22Rv1 (cell line): ENCODE results near the gene FAM107B.

Experiments
- H3K27ac ChIP-seq: fragments of 450-650 bp; 2 replicates; pipeline ENCODE4 v1.5.1; 2017
- ZFX ChIP-seq: fragments of 450-650 bp; IDR thresholded peaks from 2 replicates; pipeline ENCODE4 v1.6.1; 2017; ENCODE audit warnings: antibody characterized with exemption, borderline replicate concordance
- TF ChIP-seq, protein P1 (sequence below): fragments of 450-650 bp; IDR thresholded peaks from 2 replicates; pipeline ENCODE4 v1.5.1; 2017; ENCODE audit warnings: mild to moderate bottlenecking

The FAM107B gene

DNA sequence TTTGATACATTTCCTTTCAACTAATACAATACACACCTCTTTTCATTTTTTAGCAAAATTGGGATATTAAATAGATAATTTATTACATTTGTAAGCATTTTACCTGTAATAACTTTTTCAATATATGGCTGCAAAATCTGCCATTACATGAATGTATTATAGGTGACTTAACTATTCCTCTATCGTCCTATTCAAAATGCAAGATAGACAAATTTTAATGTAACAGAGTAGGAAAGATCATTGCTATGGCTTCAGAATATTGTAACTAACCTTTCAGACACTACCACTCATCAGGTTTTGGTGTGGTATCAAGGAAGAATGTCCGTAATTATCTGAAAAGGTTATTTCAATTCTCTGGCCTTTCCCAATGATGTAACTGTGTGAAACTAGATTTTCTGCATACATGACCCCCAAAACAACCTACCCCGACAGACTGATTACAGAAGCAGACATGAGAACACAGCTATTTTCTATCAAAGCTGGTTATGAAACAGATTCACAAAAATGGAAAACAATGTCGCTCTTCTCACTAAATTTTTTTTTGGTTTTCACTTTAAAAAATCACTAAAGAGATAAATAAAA lies 211.2 kb downstream of the FAM107B start:
- no peak overlapping the region for H3K27ac ChIP-seq
- TF ChIP-seq, protein P1, sequence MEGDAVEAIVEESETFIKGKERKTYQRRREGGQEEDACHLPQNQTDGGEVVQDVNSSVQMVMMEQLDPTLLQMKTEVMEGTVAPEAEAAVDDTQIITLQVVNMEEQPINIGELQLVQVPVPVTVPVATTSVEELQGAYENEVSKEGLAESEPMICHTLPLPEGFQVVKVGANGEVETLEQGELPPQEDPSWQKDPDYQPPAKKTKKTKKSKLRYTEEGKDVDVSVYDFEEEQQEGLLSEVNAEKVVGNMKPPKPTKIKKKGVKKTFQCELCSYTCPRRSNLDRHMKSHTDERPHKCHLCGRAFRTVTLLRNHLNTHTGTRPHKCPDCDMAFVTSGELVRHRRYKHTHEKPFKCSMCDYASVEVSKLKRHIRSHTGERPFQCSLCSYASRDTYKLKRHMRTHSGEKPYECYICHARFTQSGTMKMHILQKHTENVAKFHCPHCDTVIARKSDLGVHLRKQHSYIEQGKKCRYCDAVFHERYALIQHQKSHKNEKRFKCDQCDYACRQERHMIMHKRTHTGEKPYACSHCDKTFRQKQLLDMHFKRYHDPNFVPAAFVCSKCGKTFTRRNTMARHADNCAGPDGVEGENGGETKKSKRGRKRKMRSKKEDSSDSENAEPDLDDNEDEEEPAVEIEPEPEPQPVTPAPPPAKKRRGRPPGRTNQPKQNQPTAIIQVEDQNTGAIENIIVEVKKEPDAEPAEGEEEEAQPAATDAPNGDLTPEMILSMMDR: no peak
- TF ChIP-seq ZFX: no peak

DNA sequence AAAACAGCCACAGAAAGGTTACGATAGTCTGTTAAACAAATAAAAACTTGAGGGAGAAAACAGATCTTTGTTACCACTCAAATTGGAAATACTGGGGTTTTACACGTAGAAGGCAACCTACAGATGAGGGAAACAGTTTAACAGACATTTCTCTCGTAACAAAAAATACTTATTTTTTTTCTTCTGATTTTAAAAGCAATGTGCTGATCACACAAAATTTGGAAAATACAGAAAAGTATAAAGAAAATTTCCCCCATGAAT lies 211.7 kb downstream of the FAM107B start:
- no peak overlapping the region for H3K27ac ChIP-seq
- TF ChIP-seq, protein P1: no peak
- no peak for TF ChIP-seq ZFX

DNA sequence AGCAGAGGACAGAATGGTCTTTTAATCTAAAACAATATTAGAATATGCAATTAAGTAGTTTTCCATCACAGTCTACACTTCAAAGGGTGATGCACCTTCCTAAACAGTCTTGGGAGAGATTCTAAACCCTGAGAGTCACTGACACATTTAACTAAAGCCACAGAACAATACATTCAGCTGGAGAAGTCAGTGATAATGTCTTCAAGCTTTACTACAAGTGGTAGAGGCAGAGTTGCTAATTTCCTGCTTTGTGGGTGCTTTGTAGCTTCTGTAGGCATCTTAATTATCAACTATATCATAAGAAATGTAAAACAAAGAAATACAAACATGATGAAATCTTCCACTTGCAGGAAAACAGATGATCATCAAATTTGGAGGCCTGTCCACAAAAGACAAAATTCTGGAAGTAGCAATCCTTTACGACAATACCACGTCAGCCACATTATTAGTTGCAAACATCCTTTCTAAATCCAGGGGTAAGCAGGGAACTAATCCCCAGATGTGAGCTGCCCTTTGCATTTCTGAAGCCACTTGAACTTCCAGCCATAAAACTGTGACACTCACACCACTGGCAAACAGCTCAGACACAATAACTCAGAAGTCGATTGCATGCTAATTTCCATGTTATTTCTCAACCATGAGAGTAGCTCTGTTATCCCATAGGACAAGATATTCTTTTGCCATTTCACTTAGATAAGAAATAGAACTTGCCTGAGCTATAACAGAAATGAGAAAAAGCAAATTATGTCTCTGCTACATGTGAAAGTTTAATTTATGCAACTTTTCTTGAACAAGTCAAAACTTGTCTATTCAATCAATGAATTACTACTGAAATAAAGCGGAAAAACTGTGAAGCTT lies 212.2 kb downstream of the FAM107B start:
- H3K27ac ChIP-seq: no peak overlapping the region
- no peak for TF ChIP-seq ZFX
- TF ChIP-seq, protein P1: no peak

DNA sequence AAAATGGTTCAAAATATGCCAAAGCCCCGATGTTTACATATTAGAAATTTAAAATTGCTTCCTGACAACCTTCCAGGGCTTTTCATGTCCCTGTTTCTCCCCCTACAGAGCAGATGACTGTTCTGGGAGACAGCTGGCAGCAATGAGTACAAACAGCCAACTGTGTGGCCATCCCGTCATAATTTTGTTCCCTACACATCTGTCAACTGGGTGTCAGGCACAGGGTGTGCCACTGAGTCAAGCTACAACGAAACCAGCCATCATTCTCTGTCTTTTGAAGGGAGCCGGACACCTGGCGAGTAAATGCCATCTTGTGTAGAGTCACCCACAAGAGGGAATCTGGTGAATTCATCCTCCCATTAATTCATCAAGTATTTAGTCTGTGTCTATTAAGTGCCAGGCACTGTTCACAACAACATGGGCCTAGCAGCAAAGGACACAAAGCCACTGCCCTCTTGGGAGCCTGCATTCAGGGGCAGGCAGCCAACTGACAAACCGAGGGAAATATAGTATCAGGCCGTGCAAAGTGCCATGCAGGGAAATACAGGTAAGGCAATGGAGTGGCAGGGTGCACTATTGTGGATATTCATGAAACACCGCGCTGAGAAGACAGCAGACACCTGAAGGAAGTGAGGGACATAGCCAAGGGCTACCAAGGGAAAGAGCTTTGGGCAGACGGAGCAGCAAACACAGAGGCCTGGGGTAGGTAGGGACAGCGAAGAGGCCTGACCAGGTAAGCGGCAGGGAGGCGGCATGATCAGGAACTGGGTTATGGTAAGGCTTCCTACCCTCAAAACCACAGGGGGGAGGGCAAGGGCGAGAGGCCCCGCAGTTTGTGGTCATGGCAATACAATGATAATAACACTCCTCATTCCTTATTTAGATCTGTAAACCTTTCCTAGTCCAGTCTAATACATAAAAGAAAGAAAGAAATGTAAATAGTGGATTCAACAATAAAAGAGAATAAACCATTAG lies 213.6 kb downstream of the FAM107B start:
- TF ChIP-seq, protein P1: no peak
- TF ChIP-seq ZFX: no peak

DNA sequence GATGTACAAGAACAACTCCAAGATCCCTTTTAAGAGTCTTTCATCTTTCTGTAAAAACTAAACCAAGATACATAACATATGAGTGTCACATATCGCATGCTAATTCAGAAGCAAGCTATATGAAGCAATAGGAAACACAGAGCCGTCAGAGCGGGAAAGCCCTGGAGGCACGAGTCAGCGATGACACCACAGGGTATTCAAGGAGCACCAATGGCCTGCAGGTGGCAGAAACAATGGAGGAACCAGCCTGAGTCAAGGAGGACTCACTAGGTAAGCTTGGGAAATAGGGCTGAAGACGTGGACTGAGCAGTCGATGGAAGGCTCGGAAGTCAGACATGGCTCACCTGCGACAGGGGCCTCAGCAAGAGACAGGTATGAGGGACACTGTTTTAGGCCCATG lies 214.4 kb downstream of the FAM107B start:
- TF ChIP-seq, protein P1: peak; percentile 50
- TF ChIP-seq ZFX: no peak
- no peak overlapping the region for H3K27ac ChIP-seq

More for the DNA sequence above, 213.6 kb downstream of the FAM107B start:
- H3K27ac ChIP-seq: no peak overlapping the region

DNA sequence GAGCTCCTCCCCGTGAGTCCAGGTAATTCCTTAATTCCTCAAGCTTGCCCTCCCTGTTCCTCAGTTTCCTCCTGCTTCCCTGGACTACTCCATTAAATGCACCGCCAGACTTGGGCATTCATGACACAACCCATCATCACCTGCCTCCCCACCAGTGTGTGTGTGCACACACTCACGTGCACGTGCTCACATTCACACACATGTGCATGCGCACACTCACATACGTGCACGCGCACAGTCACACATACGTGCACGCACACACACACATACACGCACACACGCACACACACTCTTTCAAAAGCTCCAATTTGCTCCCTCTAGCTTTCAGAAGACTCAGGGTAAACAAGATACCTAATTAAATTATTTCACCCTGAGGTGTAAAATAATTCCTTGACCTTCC lies 216.7 kb downstream of the FAM107B start:
- no peak for TF ChIP-seq ZFX
- TF ChIP-seq, protein P1: no peak

More for the DNA sequence above, 216.7 kb downstream of the FAM107B start:
- no peak overlapping the region for H3K27ac ChIP-seq
